ENCODE results near the gene FBXL17.

The FBXL17 gene

GRCh38 chr5:108093186-108093585 lies 288.7 kb downstream of the FBXL17 start:
- no peak for DNase-seq (ENCODE audit: low spot score)

- no peak for DNase-seq (ENCODE audit: low spot score)
These were observed 291.0 kb downstream of the FBXL17 start for GRCh38 chr5:108090946-108091345.

DNA sequence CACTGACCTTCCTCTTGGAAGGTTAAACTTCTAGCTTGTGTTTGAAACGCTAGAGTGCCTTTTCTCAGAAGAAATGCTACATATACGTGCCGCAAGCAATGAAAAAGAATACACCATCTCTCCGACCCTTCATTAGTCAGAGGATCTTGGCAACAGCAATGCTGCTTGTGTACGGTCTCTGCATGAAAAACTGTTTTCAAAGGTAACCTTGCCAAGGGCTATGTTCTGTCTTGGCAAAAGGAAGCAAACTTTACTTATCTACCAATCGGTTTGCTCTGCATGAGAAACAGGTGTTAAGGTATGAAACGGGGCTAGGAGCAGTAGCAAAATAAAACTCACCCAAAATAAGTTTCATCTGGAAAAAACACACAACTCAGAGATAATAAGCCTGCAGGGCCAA lies 297.8 kb downstream of the FBXL17 start:
- DNase-seq (ENCODE audit: low spot score) = no peak

GRCh38 chr5:108083232-108083631 lies 298.7 kb downstream of the FBXL17 start:
- DNase-seq (ENCODE audit: low spot score) = no peak

DNA sequence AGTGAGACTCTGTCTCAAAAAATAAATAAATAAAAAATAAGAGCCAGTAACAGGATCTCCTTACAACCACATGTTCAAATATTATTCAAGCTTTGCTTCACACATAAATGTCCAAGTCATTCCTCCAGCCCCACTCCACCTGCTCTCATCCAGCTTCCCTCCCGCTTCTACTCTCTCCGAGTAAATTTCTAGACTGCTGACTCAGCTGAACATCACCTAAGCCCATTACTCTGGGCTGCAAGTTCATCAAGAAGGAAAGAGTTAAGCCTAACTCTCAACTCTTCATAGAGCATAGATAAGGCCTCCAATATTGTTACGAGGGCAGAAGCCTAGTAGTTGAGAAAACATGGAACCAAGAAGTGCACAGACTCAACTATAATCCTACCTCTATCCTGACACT lies 300.2 kb downstream of the FBXL17 start:
- DNase-seq (ENCODE audit: low spot score) = no peak

GRCh38 chr5:108079753-108080152 lies 302.1 kb downstream of the FBXL17 start:
- no peak for DNase-seq (ENCODE audit: low spot score)

DNA sequence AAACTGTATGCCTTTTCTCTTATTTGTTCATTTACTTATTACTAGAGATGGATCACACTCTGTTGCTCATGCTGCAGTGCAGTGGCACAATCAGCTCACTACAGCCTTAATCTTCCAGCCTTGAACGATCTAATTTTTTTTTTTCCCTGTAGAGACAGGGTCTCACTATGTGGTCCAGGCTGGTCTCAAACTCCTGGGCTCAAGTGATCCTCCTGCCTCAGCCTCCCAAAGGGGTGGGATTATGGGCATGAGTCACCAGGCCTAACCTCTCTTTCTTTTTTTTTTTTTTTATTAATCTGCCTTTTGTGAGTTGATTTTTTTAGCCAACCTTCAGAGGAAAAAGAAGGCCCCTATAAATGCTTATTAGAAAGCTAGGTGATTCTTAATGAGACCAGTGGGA lies 303.0 kb downstream of the FBXL17 start:
- no peak for DNase-seq (ENCODE audit: low spot score)

DNA sequence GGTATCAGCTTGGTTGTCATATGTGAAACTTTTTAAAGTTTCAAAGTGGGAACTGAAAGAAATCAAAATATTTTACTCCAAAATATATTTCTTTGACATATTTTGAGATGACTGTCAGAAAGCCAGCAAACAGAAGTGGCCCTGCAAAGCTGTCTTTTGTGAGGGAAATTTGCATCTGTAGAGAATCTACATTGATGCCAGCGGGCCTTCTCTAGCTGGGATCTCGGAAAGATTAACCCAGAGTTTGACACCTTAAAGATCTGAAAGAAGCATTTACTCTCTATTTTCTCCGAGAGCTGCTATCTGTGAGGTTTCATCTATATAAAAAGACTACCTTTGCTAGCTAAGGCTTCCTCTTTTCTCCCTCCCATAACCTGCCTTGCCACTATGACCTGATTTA lies 303.6 kb downstream of the FBXL17 start:
- no peak for DNase-seq (ENCODE audit: low spot score)

GRCh38 chr5:108074626-108075025 lies 307.3 kb downstream of the FBXL17 start:
- no peak for DNase-seq (ENCODE audit: low spot score)

- no peak for DNase-seq (ENCODE audit: low spot score)
These were observed 317.6 kb downstream of the FBXL17 start for GRCh38 chr5:108064302-108064701.

DNA sequence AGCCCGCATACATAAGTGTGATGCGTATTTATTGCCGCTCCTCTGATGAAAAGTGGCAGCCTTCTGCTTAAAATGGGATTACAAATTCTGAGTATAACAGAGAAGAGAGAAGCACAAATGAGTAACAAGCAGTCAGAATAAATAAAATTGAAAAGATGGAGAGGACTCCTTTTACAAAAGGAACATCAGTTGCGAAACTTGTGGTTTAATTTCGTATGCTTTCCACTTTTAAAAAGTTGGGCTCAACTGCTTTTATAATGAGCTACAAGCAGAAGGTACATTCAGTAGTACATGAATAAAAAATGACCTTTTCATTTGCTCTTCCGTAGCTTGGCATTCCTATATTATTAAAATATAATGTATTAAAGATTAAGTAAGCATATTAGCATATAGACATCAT lies 320.0 kb downstream of the FBXL17 start:
- no peak for DNase-seq (ENCODE audit: low spot score)

GRCh38 chr5:108060340-108060739 lies 321.6 kb downstream of the FBXL17 start:
- DNase-seq (ENCODE audit: low spot score) = no peak

GRCh38 chr5:108059334-108059733 lies 322.6 kb downstream of the FBXL17 start:
- no peak for DNase-seq (ENCODE audit: low spot score)

- no peak for DNase-seq (ENCODE audit: low spot score)
These were observed 327.5 kb downstream of the FBXL17 start for GRCh38 chr5:108054349-108054748.

DNA sequence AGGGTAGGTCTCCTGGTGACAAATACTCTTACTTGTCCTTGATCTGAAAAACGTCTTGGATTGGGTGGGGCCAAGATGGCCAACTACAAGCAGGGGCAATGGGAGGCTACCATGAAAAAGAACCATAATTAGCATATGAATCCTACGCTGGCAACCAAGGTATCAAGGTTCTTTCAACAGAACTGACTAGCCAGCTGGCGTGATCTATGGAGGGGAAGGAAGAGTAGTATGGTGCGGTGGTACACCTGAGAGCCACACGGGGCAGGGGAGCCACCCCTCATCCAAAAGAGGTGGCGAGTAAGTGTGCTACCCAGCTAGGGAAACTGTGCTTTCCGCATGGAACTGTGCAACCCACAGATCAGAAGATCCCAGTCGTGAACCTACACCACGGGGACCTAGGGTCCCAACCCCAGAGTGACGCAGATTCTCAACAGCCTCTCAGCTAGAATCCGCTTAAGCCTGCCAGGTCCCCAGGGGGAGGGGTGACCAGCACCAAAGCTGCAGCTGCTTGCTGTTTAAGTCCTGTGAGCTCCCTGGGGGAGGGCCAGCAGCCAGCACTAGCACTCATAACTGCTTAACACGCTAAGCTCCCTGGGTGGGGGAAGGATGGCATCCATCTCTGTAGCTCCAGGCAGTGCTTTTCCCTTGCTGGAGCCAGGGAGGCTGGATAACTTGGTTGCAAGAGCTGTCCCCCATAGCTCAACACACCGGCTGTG lies 334.8 kb downstream of the FBXL17 start:
- DNase-seq (ENCODE audit: low spot score) = peak; percentile 26

DNA sequence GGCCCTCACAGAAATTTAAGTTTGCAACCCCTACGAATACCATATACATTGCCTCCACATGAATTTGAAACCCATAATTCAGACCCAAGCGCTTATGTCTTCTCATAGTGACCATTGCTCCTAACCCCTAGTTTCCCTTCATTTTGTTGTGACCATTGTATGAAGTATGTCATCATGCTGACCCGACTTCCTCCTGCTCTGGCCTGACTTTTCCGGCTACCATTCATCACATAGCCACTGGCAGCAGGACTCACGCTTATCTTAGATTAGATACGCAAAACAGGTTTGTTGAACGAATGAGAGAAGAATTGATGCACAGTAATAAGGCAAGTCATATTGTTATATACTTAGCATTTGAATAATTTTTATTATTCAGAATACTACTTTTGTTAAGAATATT lies 345.4 kb downstream of the FBXL17 start:
- no peak for DNase-seq (ENCODE audit: low spot score)

DNA sequence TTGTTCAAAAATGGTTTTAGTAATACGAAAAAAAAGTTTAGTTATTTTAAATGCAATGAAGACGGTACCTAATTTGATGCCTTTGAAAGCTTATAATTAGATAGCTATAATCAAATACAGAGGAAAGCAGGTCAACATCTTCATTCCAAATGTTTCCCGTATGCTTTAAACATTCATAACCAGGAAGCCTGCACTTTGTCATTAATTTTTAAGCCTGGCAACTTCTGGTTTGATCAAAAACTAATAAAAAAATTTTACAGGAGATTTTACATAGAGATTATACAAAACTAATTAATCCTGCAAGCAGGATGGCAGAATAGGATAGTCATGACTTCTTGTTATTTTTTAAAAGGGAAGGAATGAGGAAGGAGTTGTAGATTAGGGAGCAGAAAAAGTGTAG lies 353.0 kb downstream of the FBXL17 start:
- peak; percentile 8 for DNase-seq (ENCODE audit: low spot score)

- peak; percentile 48 for DNase-seq (ENCODE audit: low spot score)
These were observed 353.5 kb downstream of the FBXL17 start for GRCh38 chr5:108028412-108028811.

DNA sequence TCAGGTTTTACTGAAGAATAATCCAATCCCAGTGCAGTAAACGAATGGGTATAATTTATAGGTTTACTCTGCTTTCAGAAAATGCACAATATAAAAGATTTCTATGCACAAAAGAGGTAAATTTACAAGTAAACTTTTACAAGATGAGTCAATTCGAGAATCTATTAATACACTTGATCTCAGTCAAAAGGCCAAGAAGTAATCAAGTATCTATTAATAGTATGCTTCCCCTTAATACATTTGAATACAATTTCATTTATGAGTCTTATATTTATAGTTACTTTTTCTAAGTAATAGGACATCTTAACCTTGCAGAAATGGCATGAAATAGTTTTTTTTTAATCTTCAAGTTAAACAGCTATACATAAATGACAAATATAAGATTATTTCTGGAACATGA lies 355.9 kb downstream of the FBXL17 start:
- DNase-seq (ENCODE audit: low spot score) = no peak

DNA sequence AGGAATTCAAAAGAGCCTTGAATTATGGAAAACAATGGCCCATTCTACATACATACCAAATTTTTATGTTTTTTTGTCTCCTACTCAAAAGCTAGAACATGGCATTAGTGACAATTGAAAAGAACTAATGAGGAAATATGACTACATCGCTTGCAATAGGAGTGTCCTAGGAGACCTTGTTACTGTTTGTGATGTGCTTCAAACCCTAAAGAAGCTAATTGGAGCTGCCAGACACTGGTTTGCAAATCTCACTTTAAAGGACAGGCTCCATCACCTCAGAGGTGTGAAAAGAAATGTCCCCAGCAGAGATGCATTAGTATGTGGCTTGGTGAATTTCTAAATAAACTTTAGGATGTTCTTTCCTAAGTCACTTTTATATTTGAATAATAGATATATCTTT lies 356.9 kb downstream of the FBXL17 start:
- DNase-seq (ENCODE audit: low spot score) = no peak

DNA sequence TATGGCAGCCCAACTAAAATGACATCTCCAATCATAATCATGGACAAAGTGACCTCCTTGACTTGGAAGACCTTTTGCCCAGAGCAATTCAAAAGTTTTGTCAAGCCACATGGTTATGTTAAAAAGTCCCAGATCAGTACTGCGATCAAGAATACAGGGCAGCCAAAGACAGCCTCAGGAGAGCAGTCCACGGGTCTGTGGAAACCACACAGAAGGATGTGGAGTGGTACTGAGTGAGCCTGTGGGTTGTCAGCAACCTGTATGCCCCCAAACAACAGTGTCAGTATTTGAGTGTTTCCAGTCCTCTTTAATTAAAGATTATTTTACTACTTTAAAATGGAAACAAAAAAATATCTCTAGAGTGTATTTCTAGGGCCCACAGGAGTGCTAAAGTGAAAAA lies 365.8 kb downstream of the FBXL17 start:
- DNase-seq (ENCODE audit: low spot score) = no peak

DNA sequence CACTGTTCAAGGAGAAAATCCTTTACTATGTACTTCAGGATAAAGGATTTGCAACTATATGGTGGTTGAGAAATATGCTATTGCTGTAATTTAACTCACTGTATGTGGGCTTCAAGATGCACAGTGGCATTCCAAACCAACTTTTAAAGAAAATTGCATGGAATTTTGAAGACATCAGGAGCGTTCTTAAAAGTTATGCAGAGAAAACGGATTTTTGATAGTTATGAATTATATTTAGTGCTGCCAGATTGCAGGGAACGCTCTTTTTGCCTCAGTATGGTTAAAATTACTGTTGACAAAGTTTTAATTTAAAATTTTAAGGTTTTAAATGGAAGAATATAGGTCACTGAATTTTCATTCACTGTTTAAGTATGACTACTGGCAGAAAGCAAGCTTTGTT lies 375.1 kb downstream of the FBXL17 start:
- DNase-seq (ENCODE audit: low spot score) = no peak

- DNase-seq (ENCODE audit: low spot score) = no peak
These were observed 378.7 kb downstream of the FBXL17 start for GRCh38 chr5:108003178-108003577.

- no peak for DNase-seq (ENCODE audit: low spot score)
These were observed 380.7 kb downstream of the FBXL17 start for GRCh38 chr5:108001222-108001621.

Measured in SK-N-DZ (cell line).